ENCODE results near the gene HRG. TPM values are rescaled to one million over a fixed set of nuclear protein-coding genes. Genes with fewer than 3 reads are reported as not detected.
"Not testable (repeated sequence)": the region's sequence is repeated elsewhere in the genome, so short reads cannot be mapped to it uniquely, and the experiment has no call there.

Gene HRG
- total and polyA plus RNA-seq, 3 experiments from 2014 or later, result not detected

DNA sequence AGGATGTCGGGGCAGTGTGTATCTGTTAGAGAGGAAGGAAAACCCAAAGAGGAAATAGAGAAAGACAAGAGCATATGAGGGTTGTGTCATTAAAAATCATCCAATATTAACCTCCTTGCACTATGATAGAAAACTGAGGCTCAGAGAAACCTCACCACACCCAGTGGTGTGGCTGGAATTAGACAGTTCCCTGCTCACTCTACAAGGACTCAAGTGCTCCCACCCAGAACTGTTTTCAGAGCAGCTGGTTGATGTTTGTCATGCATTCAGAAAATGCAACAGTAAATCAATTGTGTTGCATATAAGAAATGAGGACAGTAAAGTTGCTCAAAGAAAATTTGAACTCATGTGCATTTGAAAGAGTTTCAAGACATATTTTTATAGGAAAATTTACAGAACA, 24.5 kb downstream of the HRG start:
- H3K4me1 Mint-ChIP-seq, result peaks cover 20 to 34% (median 27%) of the 10 kb centered on the region in 3 donors
- CTCF ChIA-PET, result not testable (repeated sequence)

GRCh38 chr3:186691676-186692075, 25.9 kb downstream of the HRG start:
- Mint-ChIP-seq H3K27ac (no peak overlapping the region), H3K9me3 (no peaks in the 10 kb centered on the region), H3K36me3 (peaks cover 0 to 6% (median 0%) of the 10 kb centered on the region in 3 donors), H3K27me3 (peaks cover 8 to 46% of the 10 kb centered on the region in 2 donors), H3K4me3 (peak overlapping the region in 3 of 7 donors; percentile 24 to 42 (median 39)), H3K4me1 (peaks cover 13 to 20% (median 17%) of the 10 kb centered on the region in 3 donors)
- CTCF ChIA-PET, result no interaction called here
- Histone ChIP-seq H3K4me1 (ENCODE audit: insufficient read depth, low read length) (peaks cover 7% of the 10 kb centered on the region), H3K27me3 (ENCODE audit: insufficient read depth, low read length, poor library complexity, severe bottlenecking) (no peaks in the 10 kb centered on the region), H3K36me3 (ENCODE audit: insufficient read depth, low read length) (no peaks in the 10 kb centered on the region), H3K27ac (ENCODE audit: low read depth, low read length) (no peak overlapping the region), H3K4me3 (ENCODE audit: low read length) (no peak overlapping the region), H3K9me3 (ENCODE audit: low read length) (no peaks in the 10 kb centered on the region)
- POLR2A ChIA-PET, result no interaction called here
- no peak for DNase-seq

More for the DNA sequence above, 24.5 kb downstream of the HRG start:
- H3K27me3 Mint-ChIP-seq, result peaks cover 10 to 57% of the 10 kb centered on the region in 2 donors
- H3K9me3 Mint-ChIP-seq; H3K27me3 ChIP-seq (ENCODE audit: insufficient read depth, low read length, poor library complexity, severe bottlenecking); H3K9me3 ChIP-seq (ENCODE audit: low read length); H3K36me3 Mint-ChIP-seq; H3K4me3 ChIP-seq (ENCODE audit: low read length); H3K36me3 ChIP-seq (ENCODE audit: insufficient read depth, low read length); H3K4me3 Mint-ChIP-seq; H3K27ac ChIP-seq (ENCODE audit: low read depth, low read length); POLR2A ChIA-PET; H3K4me1 ChIP-seq (ENCODE audit: insufficient read depth, low read length); DNase-seq: not testable (repeated sequence)
- peak overlapping the region in 1 of 8 donors; percentile 85 for H3K27ac Mint-ChIP-seq

GRCh38 chr3:186693843-186694242, 28.0 kb downstream of the HRG start:
- CTCF ChIA-PET, result no interaction called here
- peaks cover 13 to 20% (median 13%) of the 10 kb centered on the region in 3 donors for H3K4me1 Mint-ChIP-seq
- H3K27me3 Mint-ChIP-seq, result peaks cover 5 to 38% of the 10 kb centered on the region in 2 donors
- Histone ChIP-seq H3K9me3 (ENCODE audit: low read length) (no peaks in the 10 kb centered on the region), H3K27me3 (ENCODE audit: insufficient read depth, low read length, poor library complexity, severe bottlenecking) (no peaks in the 10 kb centered on the region), H3K4me3 (ENCODE audit: low read length) (no peak overlapping the region), H3K4me1 (ENCODE audit: insufficient read depth, low read length) (peaks cover 7% of the 10 kb centered on the region), H3K27ac (ENCODE audit: low read depth, low read length) (no peak overlapping the region), H3K36me3 (ENCODE audit: insufficient read depth, low read length) (no peaks in the 10 kb centered on the region)
- DNase-seq, result no peak
- no peak overlapping the region for H3K27ac Mint-ChIP-seq
- POLR2A ChIA-PET, result no interaction called here
- H3K4me3 Mint-ChIP-seq, result no peak overlapping the region
- no peaks in the 10 kb centered on the region for H3K36me3 Mint-ChIP-seq
- H3K9me3 Mint-ChIP-seq, result no peaks in the 10 kb centered on the region

- no peak overlapping the region for H3K4me3 Mint-ChIP-seq
- H3K36me3 ChIP-seq (ENCODE audit: insufficient read depth, low read length), result no peaks in the 10 kb centered on the region
- POLR2A ChIA-PET, result no interaction called here
These were observed 28.6 kb downstream of the HRG start for GRCh38 chr3:186694288-186695032.

DNA sequence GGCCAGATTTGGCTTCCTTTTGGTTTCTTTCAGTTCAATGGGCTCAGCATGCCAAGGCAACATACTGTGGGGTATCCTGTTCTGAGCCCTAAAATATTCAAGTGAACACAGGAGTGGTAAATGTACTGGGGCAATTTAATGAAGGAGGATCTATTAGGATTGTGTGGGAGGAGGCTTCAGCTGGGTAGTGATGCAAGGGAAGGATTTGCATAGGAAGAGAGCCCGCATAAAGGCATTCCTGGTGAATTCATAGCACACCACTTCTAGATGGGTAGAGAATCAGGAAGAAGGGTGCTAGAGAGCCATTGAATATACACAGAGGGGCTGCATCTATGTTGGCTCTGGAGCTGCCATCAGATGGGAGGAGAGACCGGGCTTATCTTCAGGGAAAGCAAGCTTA, 30.7 kb downstream of the HRG start:
- CTCF ChIA-PET, result no interaction called here

More at GRCh38 chr3:186694288-186695032, 28.6 kb downstream of the HRG start:
- Mint-ChIP-seq H3K36me3 (no peaks in the 10 kb centered on the region), H3K27ac (no peak overlapping the region), H3K4me1 (peaks cover 13 to 20% (median 13%) of the 10 kb centered on the region in 3 donors), H3K9me3 (no peaks in the 10 kb centered on the region), H3K27me3 (peaks cover 5 to 38% of the 10 kb centered on the region in 2 donors)
- H3K4me3 ChIP-seq (ENCODE audit: low read length), result no peak overlapping the region
- no peaks in the 10 kb centered on the region for H3K9me3 ChIP-seq (ENCODE audit: low read length)
- CTCF ChIA-PET, result no interaction called here
- H3K27ac ChIP-seq (ENCODE audit: low read depth, low read length), result no peak overlapping the region
- no peaks in the 10 kb centered on the region for H3K27me3 ChIP-seq (ENCODE audit: insufficient read depth, low read length, poor library complexity, severe bottlenecking)
- no peak for DNase-seq
- peaks cover 7% of the 10 kb centered on the region for H3K4me1 ChIP-seq (ENCODE audit: insufficient read depth, low read length)

GRCh38 chr3:186697510-186697909, 31.7 kb downstream of the HRG start:
- ChIA-PET POLR2A (no interaction called here), CTCF (no interaction called here)
- no peaks in the 10 kb centered on the region for H3K9me3 Mint-ChIP-seq
- Histone ChIP-seq H3K27me3 (ENCODE audit: insufficient read depth, low read length, poor library complexity, severe bottlenecking) (no peaks in the 10 kb centered on the region), H3K36me3 (ENCODE audit: insufficient read depth, low read length) (no peaks in the 10 kb centered on the region), H3K4me1 (ENCODE audit: insufficient read depth, low read length) (no peaks in the 10 kb centered on the region), H3K4me3 (ENCODE audit: low read length) (no peak overlapping the region), H3K27ac (ENCODE audit: low read depth, low read length) (no peak overlapping the region), H3K9me3 (ENCODE audit: low read length) (no peaks in the 10 kb centered on the region)
- no peaks in the 10 kb centered on the region for H3K4me1 Mint-ChIP-seq
- H3K4me3 Mint-ChIP-seq, result no peak overlapping the region
- H3K27ac Mint-ChIP-seq, result no peak overlapping the region
- H3K27me3 Mint-ChIP-seq, result peaks cover 2 to 18% of the 10 kb centered on the region in 2 donors
- no peak for DNase-seq
- H3K36me3 Mint-ChIP-seq, result no peaks in the 10 kb centered on the region

More for the DNA sequence above, 30.7 kb downstream of the HRG start:
- no peak for DNase-seq
- H3K9me3 ChIP-seq (ENCODE audit: low read length), result no peaks in the 10 kb centered on the region
- H3K27me3 ChIP-seq (ENCODE audit: insufficient read depth, low read length, poor library complexity, severe bottlenecking), result no peaks in the 10 kb centered on the region
- POLR2A ChIA-PET, result no interaction called here
- peaks cover 6 to 28% of the 10 kb centered on the region in 2 donors for H3K27me3 Mint-ChIP-seq
- H3K4me1 Mint-ChIP-seq, result peaks cover 6 to 7% (median 7%) of the 10 kb centered on the region in 3 donors
- peaks cover 5% of the 10 kb centered on the region for H3K4me1 ChIP-seq (ENCODE audit: insufficient read depth, low read length)
- no peaks in the 10 kb centered on the region for H3K9me3 Mint-ChIP-seq
- H3K36me3 ChIP-seq (ENCODE audit: insufficient read depth, low read length), result no peaks in the 10 kb centered on the region
- no peak overlapping the region for H3K4me3 Mint-ChIP-seq
- no peak overlapping the region for H3K27ac ChIP-seq (ENCODE audit: low read depth, low read length)
- H3K4me3 ChIP-seq (ENCODE audit: low read length), result no peak overlapping the region
- H3K27ac Mint-ChIP-seq, result no peak overlapping the region
- no peaks in the 10 kb centered on the region for H3K36me3 Mint-ChIP-seq

DNA sequence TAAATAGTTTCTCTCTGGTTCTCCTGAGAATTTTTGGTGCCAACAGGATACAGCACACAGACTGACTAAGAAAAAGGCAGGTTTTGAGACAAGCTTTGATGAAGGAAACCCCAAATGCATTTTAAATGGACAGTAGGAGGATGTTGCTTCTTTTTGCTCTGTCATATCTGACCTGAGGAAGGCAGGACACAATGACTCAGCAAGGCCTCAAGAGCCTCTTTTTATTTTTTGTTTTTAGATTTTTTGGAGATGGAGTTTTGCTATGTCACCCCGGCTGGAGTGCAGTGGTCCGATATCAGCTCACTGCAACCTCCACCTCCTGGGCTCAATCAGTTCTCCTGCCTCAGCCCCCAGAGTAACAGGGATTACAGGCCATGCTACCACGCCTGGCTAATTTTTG, 34.5 kb downstream of the HRG start:
- Mint-ChIP-seq H3K27me3 (peaks cover 11 to 17% of the 10 kb centered on the region in 2 donors), H3K36me3 (no peaks in the 10 kb centered on the region), H3K4me1 (no peaks in the 10 kb centered on the region), H3K4me3 (no peak overlapping the region), H3K9me3 (no peaks in the 10 kb centered on the region), H3K27ac (no peak overlapping the region)
- Histone ChIP-seq H3K4me3 (ENCODE audit: low read length) (no peak overlapping the region), H3K27ac (ENCODE audit: low read depth, low read length) (peak overlapping the region; percentile 61), H3K9me3 (ENCODE audit: low read length) (no peaks in the 10 kb centered on the region), H3K27me3 (ENCODE audit: insufficient read depth, low read length, poor library complexity, severe bottlenecking) (no peaks in the 10 kb centered on the region), H3K36me3 (ENCODE audit: insufficient read depth, low read length) (no peaks in the 10 kb centered on the region), H3K4me1 (ENCODE audit: insufficient read depth, low read length) (no peaks in the 10 kb centered on the region)
- ChIA-PET CTCF (no interaction called here), POLR2A (no interaction called here)
- DNase-seq, result no peak

DNA sequence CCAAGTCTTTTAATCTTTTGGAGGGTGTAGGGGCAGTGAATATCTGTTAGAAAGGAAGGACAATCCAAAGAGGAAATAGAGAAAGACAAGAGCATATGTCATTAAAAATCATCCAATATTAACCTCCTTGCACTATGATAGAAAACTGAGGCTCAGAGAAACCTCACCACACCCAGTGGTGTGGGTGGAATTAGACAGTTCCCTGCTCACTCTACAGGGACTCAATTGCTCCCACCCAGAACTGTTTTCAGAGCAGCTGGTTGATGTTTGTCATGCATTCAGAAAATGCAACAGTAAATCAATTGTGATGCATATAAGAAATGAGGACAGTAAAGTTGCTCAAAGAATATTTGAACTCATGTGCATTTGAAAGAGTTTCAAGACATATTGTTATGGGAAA, 36.6 kb downstream of the HRG start:
- H3K36me3 ChIP-seq (ENCODE audit: insufficient read depth, low read length); DNase-seq; H3K27me3 ChIP-seq (ENCODE audit: insufficient read depth, low read length, poor library complexity, severe bottlenecking); H3K9me3 ChIP-seq (ENCODE audit: low read length); POLR2A ChIA-PET; H3K36me3 Mint-ChIP-seq; H3K27ac ChIP-seq (ENCODE audit: low read depth, low read length); H3K9me3 Mint-ChIP-seq; CTCF ChIA-PET; H3K4me1 ChIP-seq (ENCODE audit: insufficient read depth, low read length); H3K4me3 ChIP-seq (ENCODE audit: low read length); H3K4me3 Mint-ChIP-seq; H3K27ac Mint-ChIP-seq: not testable (repeated sequence)
- H3K4me1 Mint-ChIP-seq, result peaks cover 10 to 12% (median 11%) of the 10 kb centered on the region in 3 donors
- H3K27me3 Mint-ChIP-seq, result peaks cover 16 to 30% of the 10 kb centered on the region in 2 donors

Measured in CD8-positive, alpha-beta memory T cell (primary cell).